GM19351 (cell line): Measurements from ENCODE around the gene RABGAP1.

Source experiments
- ATAC-seq: cut with Tn5 transposase; IDR thresholded peaks from one replicate; pipeline ENCODE4 v1.9.1; 2021; ENCODE audit warnings: mild to moderate bottlenecking, moderate library complexity; ENCODE audit not compliant: unreplicated experiment

The RABGAP1 gene

GRCh38 chr9:123149067-123149466 is 208.2 kb downstream of the RABGAP1 start:
- no peak for ATAC-seq

- no peak for ATAC-seq
Measured at GRCh38 chr9:123150708-123151503, 210.1 kb downstream of the RABGAP1 start.
